DND-41 (cell line): ENCODE results near the gene VCAN.

Experiments
- ATAC-seq: fragments of 200-7000 bp; cut with Tn5 transposase; 3 replicates; pipeline ENCODE4 v1.9.1; 2021; ENCODE audit warnings: low read depth; ENCODE audit not compliant: insufficient read depth
- DNase-seq: peaks from one replicate; pipeline ENCODE4 v3.0.0-alpha.2; 2020
- H2AFZ ChIP-seq: 2 replicates; pipeline ENCODE4 v1.6.0; 2012; ENCODE audit warnings: low read depth, low read length
- H3K27ac ChIP-seq: 2 replicates; pipeline ENCODE4 v1.5.1; 2012; ENCODE audit warnings: low read length, inconsistent platforms
- H3K27me3 ChIP-seq: fragments of 200-600 bp; sonication (generic); 2 replicates; pipeline ENCODE4 v1.6.0; 2012; ENCODE audit warnings: low read length, mild to moderate bottlenecking, inconsistent platforms; ENCODE audit not compliant: insufficient read depth, poor library complexity
- H3K36me3 ChIP-seq: 2 replicates; pipeline ENCODE4 v1.5.1; 2012; ENCODE audit warnings: low read length, inconsistent platforms; ENCODE audit not compliant: insufficient read depth
- H3K4me1 ChIP-seq: 2 replicates; pipeline ENCODE4 v1.5.1; 2012; ENCODE audit warnings: mild to moderate bottlenecking, low read length; ENCODE audit not compliant: insufficient read depth
- H3K4me2 ChIP-seq: 2 replicates; pipeline ENCODE4 v1.6.0; 2012; ENCODE audit warnings: mild to moderate bottlenecking, moderate library complexity, low read length, inconsistent platforms; ENCODE audit not compliant: insufficient read depth
- H3K4me3 ChIP-seq, 2 experiments: fragments of 200-600 bp in 1 of 2; shearing (Covaris generic) in 1 of 2; 2 replicates each; pipeline ENCODE4 v1.5.1; 2012 to 2016; ENCODE audit warnings: inconsistent platforms in 2 of 2, low read length in 2 of 2, mild to moderate bottlenecking in 2 of 2, low read depth in 1 of 2, moderate library complexity in 1 of 2
- H3K79me2 ChIP-seq: 2 replicates; pipeline ENCODE4 v1.6.0; 2012; ENCODE audit warnings: low read length, inconsistent platforms; ENCODE audit not compliant: insufficient read depth
- H3K9ac ChIP-seq: 2 replicates; pipeline ENCODE4 v1.6.0; 2012; ENCODE audit warnings: low read depth, mild to moderate bottlenecking, inconsistent platforms, low read length, moderate library complexity
- H3K9me3 ChIP-seq: 2 replicates; pipeline ENCODE4 v1.5.1; 2012; ENCODE audit warnings: low read length, moderate library complexity, mild to moderate bottlenecking, inconsistent platforms; ENCODE audit not compliant: insufficient read depth, severe bottlenecking
- H4K20me1 ChIP-seq: 2 replicates; pipeline ENCODE4 v1.6.0; 2012; ENCODE audit warnings: low read length; ENCODE audit not compliant: insufficient read depth
- EZH2 ChIP-seq: IDR thresholded peaks from 3 replicates; pipeline ENCODE4 v1.6.1; 2012; ENCODE audit warnings: borderline replicate concordance, low read depth, mild to moderate bottlenecking, moderate library complexity, low read length, inconsistent platforms; ENCODE audit not compliant: severe bottlenecking
- TF ChIP-seq, protein P1 (sequence below): IDR thresholded peaks from 2 replicates; pipeline ENCODE4 v1.5.1; 2012; ENCODE audit warnings: borderline replicate concordance, low read length, moderate library complexity, mild to moderate bottlenecking; ENCODE audit not compliant: poor library complexity, severe bottlenecking; ENCODE audit errors: extremely low read depth

The VCAN gene

GRCh38 chr5:83507431-83507830 is 35.9 kb downstream of the VCAN start:
- H3K79me2 ChIP-seq = no peaks in the 10 kb centered on the region

DNA sequence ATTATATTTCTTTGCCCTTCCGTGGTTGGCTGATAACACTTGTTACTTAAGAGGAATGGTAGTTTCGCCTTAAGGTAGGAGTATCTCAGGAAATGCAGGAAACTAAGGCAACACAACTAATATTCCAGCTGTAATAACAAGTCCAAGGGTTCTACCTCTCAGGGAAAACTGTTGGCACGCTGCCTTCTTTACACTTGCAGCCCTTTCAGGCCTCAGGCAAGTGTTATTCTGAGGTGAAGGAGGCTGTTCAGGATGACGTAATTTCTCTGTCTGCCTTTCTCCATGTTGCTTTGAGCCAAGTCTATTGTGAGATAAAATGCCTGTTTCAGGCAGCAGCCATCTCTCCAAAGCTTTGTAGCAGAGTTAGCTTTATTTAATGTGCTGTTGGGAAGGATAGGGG is 38.0 kb downstream of the VCAN start:
- TF ChIP-seq EZH2 = no peak
- Histone ChIP-seq H4K20me1 (no peaks in the 10 kb centered on the region), H3K9me3 (peaks cover 5% of the 10 kb centered on the region), H2AFZ (peak overlapping the region; percentile 57; the same call in 1 of the 2 replicates), H3K4me3 (no peak overlapping the region), H3K27me3 (no peaks in the 10 kb centered on the region), H3K27ac (no peak overlapping the region), H3K36me3 (no peaks in the 10 kb centered on the region), H3K4me2 (no peak overlapping the region), H3K4me1 (0 out of 2 replicates have a peak, but pooled peaks cover 6% of the 10 kb centered on the region), H3K9ac (no peak overlapping the region), H3K79me2 (no peaks in the 10 kb centered on the region)
- no peak for ATAC-seq
- no peak for DNase-seq

More at GRCh38 chr5:83507431-83507830, 35.9 kb downstream of the VCAN start:
- Histone ChIP-seq H3K36me3 (no peaks in the 10 kb centered on the region), H3K9me3 (peaks cover 5% of the 10 kb centered on the region), H3K27me3 (no peaks in the 10 kb centered on the region), H3K9ac (no peak overlapping the region), H3K4me1 (0 out of 2 replicates have a peak, but pooled peaks cover 6% of the 10 kb centered on the region), H4K20me1 (no peaks in the 10 kb centered on the region), H2AFZ (no peak overlapping the region), H3K27ac (no peak overlapping the region), H3K4me2 (no peak overlapping the region), H3K4me3 (no peak overlapping the region)
- ATAC-seq = no peak
- TF ChIP-seq EZH2 = no peak
- DNase-seq = no peak

DNA sequence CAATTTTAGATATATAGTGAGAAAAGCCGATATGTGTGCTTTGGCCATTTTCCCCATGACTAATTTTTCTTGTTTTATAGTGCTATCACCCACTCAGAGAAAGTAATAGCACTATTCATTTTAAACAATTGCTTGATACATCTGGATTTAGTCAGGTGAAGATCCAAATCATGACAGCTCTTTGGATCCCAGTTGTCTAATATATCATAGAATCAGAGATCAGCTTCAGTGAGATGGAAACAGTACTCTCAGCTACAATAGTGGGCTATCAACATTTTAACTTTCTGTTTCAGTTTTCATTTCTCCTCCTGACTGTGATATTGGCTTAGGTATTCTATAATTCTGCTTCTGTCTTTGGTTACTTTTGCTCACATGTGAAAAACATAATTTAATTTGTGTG is 38.7 kb downstream of the VCAN start:
- no peaks in the 10 kb centered on the region for H3K36me3 ChIP-seq
- H3K79me2 ChIP-seq = no peaks in the 10 kb centered on the region
- no peak overlapping the region for H3K9ac ChIP-seq
- peaks cover 5% of the 10 kb centered on the region for H3K9me3 ChIP-seq
- TF ChIP-seq, protein P1, sequence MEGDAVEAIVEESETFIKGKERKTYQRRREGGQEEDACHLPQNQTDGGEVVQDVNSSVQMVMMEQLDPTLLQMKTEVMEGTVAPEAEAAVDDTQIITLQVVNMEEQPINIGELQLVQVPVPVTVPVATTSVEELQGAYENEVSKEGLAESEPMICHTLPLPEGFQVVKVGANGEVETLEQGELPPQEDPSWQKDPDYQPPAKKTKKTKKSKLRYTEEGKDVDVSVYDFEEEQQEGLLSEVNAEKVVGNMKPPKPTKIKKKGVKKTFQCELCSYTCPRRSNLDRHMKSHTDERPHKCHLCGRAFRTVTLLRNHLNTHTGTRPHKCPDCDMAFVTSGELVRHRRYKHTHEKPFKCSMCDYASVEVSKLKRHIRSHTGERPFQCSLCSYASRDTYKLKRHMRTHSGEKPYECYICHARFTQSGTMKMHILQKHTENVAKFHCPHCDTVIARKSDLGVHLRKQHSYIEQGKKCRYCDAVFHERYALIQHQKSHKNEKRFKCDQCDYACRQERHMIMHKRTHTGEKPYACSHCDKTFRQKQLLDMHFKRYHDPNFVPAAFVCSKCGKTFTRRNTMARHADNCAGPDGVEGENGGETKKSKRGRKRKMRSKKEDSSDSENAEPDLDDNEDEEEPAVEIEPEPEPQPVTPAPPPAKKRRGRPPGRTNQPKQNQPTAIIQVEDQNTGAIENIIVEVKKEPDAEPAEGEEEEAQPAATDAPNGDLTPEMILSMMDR = no peak
- TF ChIP-seq EZH2 = no peak
- H3K4me1 ChIP-seq = 0 out of 2 replicates have a peak, but pooled peaks cover 6% of the 10 kb centered on the region
- H2AFZ ChIP-seq = peak overlapping the region; percentile 57
- H3K4me2 ChIP-seq = no peak overlapping the region
- no peak overlapping the region for H3K4me3 ChIP-seq
- H4K20me1 ChIP-seq = no peaks in the 10 kb centered on the region
- no peak overlapping the region for H3K27ac ChIP-seq
- peak; percentile 80 for ATAC-seq
- H3K27me3 ChIP-seq = no peaks in the 10 kb centered on the region
- no peak for DNase-seq

- Histone ChIP-seq H3K36me3 (no peaks in the 10 kb centered on the region), H3K4me2 (no peak overlapping the region), H2AFZ (no peak overlapping the region), H3K9ac (no peak overlapping the region), H3K4me3 (no peak overlapping the region), H3K79me2 (no peaks in the 10 kb centered on the region), H3K27me3 (no peaks in the 10 kb centered on the region), H4K20me1 (no peaks in the 10 kb centered on the region), H3K4me1 (peaks cover 12% of the 10 kb centered on the region; the same call in 1 of the 2 replicates), H3K27ac (no peak overlapping the region), H3K9me3 (no peaks in the 10 kb centered on the region)
- no peak for ATAC-seq
- TF ChIP-seq, protein P1 = no peak
- TF ChIP-seq EZH2 = no peak
- DNase-seq = no peak
Observed at GRCh38 chr5:83512061-83512745, 40.7 kb downstream of the VCAN start.
